ENCODE data around the gene CCNQ.

GRCh38 chrX:153638436-153639176, 39.7 kb upstream of the CCNQ start:
- TF ChIP-seq, protein P1, sequence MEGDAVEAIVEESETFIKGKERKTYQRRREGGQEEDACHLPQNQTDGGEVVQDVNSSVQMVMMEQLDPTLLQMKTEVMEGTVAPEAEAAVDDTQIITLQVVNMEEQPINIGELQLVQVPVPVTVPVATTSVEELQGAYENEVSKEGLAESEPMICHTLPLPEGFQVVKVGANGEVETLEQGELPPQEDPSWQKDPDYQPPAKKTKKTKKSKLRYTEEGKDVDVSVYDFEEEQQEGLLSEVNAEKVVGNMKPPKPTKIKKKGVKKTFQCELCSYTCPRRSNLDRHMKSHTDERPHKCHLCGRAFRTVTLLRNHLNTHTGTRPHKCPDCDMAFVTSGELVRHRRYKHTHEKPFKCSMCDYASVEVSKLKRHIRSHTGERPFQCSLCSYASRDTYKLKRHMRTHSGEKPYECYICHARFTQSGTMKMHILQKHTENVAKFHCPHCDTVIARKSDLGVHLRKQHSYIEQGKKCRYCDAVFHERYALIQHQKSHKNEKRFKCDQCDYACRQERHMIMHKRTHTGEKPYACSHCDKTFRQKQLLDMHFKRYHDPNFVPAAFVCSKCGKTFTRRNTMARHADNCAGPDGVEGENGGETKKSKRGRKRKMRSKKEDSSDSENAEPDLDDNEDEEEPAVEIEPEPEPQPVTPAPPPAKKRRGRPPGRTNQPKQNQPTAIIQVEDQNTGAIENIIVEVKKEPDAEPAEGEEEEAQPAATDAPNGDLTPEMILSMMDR (IDR thresholded peaks at IDR 0.05) = no peak
- TF ChIP-seq EZH2 (IDR thresholded peaks at IDR 0.05) (no peak), EZH2phosphoT487 (IDR thresholded peaks at IDR 0.05) (no peak)

Measured in neural progenitor cell (in vitro differentiated cells).